GM10248 (cell line): Measurements from ENCODE around the gene ANO1.

Source experiments
- CTCF ChIA-PET: fragments of 300-600 bp; sonication (Branson Sonifier 250); formaldehyde crosslinking; extraction: SDS; loops from one replicate; lab custom pipeline; 2021; ENCODE audit warnings: antibody characterized with exemption; lab: Yijun Ruan, JAX
- POLR2A ChIA-PET: fragments of 350-650 bp; sonication (Branson Sonifier 250); formaldehyde crosslinking; extraction: SDS; loops from one replicate; lab custom pipeline; 2020; ENCODE audit warnings: antibody characterized with exemption; lab: Yijun Ruan, JAX
- DNase-seq: peaks from one replicate; pipeline ENCODE4 v3.0.0; 2012; ENCODE audit errors: extremely low spot score
- CTCF ChIP-seq: IDR thresholded peaks from 2 replicates; pipeline ENCODE4 v1.5.1; 2012; ENCODE audit warnings: mild to moderate bottlenecking, low read depth; ENCODE audit errors: extremely low read depth, missing control alignments, control extremely low read depth

Gene ANO1

GRCh38 chr11:70066136-70066520 lies 12.0 kb upstream of the ANO1 start:
- CTCF ChIA-PET: no interaction called here
- POLR2A ChIA-PET: no interaction called here
- TF ChIP-seq CTCF: no peak
- no peak for DNase-seq

GRCh38 chr11:70066628-70067027 lies 11.5 kb upstream of the ANO1 start:
- ChIA-PET POLR2A (no interaction called here), CTCF (no interaction called here)
- DNase-seq: no peak
- no peak for TF ChIP-seq CTCF

GRCh38 chr11:70067036-70067435 lies 11.1 kb upstream of the ANO1 start:
- TF ChIP-seq CTCF: no peak
- ChIA-PET CTCF (no interaction called here), POLR2A (no interaction called here)
- DNase-seq: peak; percentile 13

GRCh38 chr11:70067591-70068341 lies 10.4 kb upstream of the ANO1 start:
- POLR2A ChIA-PET: no interaction called here

GRCh38 chr11:70068345-70068744 lies 9.8 kb upstream of the ANO1 start:
- ChIA-PET CTCF (no interaction called here), POLR2A (no interaction called here)
- TF ChIP-seq CTCF: no peak
- no peak for DNase-seq

More at GRCh38 chr11:70067591-70068341, 10.4 kb upstream of the ANO1 start:
- CTCF ChIA-PET: no interaction called here
- peak; percentile 17 for DNase-seq
- TF ChIP-seq CTCF: no peak

GRCh38 chr11:70068950-70069349 lies 9.2 kb upstream of the ANO1 start:
- no peak for TF ChIP-seq CTCF
- ChIA-PET CTCF (no interaction called here), POLR2A (no interaction called here)
- no peak for DNase-seq
